Urinary bladder (tissue), 4 donors: Measurements from ENCODE around the gene N4BP2. TPM values are rescaled to one million over a fixed set of nuclear protein-coding genes. Genes with fewer than 3 reads are reported as not detected.
A peak's percentile ranks its signal among the peaks of the same experiment; 100 is the strongest.

Experiments
- DNase-seq: peaks from one replicate; pipeline ENCODE4 v3.0.0-alpha.2; 2015; ENCODE audit errors: extremely low spot score
- H3K27ac ChIP-seq: one replicate; pipeline ENCODE4 v1.5.1; 2013; ENCODE audit warnings: low read depth, mild to moderate bottlenecking, moderate library complexity
- H3K36me3 ChIP-seq: one replicate; pipeline ENCODE4 v1.6.1; 2013; ENCODE audit warnings: mild to moderate bottlenecking, moderate library complexity; ENCODE audit not compliant: insufficient read depth
- H3K4me1 ChIP-seq: one replicate; pipeline ENCODE4 v1.6.1; 2013; ENCODE audit warnings: mild to moderate bottlenecking, moderate library complexity; ENCODE audit not compliant: insufficient read depth
- H3K4me3 ChIP-seq: one replicate; pipeline ENCODE4 v1.5.1; 2013; ENCODE audit warnings: low read depth, low read length
- WGBS: extraction: QIAGEN DNeasy Blood & Tissue Kit; methylation state at CpG from one replicate; pipeline ENCODE4 v1.1.7; 2013; 5-methylcytosine and 5-hydroxymethylcytosine counted together
- polyA plus RNA-seq: library from polyadenylated mRNA; stranded (reverse); fragments of 200-250 nt; gene quantifications from one replicate; pipeline ENCODE4 v1.2.3, GENCODE V29; 2013
- total RNA-seq: library from RNA; depleted of rRNA; stranded (reverse); fragments of >200 nt; gene quantifications from one replicate; pipeline ENCODE4 v1.2.3, GENCODE V29; 2014
- donor health status: healthy with polysubstance abuse.
- donor health status: healthy.

N4BP2 gene
- total and polyA plus RNA-seq, 2 donors, result 2.5 to 64.7 TPM

- 72% methylated on average over 11 of the region's 11 CpGs for WGBS
- Histone ChIP-seq H3K4me1 (no peaks in the 10 kb centered on the region), H3K4me3 (no peak overlapping the region), H3K27ac (no peak overlapping the region), H3K36me3 (no peaks in the 10 kb centered on the region)
- DNase-seq, result no peak
Observed at GRCh38 chr4:40193016-40193571, 136.4 kb downstream of the N4BP2 start.

DNA sequence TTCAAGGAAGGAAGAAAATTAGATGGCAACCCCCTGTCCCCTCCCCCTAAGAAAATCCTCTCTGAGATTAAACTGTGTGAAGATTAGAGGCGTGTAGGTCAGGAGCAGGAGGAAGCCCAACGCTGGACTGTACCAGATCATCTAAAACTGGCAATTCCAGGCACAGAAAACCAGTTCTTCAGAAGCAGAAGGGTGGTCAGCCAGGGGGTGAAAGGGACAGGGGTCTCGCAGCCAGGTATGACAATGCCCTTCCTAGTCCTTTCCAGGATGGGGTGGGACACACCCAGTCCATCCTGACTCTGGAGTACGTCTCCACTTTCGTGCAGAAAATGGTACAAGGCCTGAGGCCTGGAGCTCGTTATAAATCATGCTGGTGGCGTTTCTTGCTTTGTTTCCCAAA lies 136.9 kb downstream of the N4BP2 start:
- Histone ChIP-seq H3K4me3 (no peak overlapping the region), H3K27ac (no peak overlapping the region), H3K36me3 (no peaks in the 10 kb centered on the region), H3K4me1 (no peaks in the 10 kb centered on the region)
- DNase-seq, result no peak
- 90% methylated on average over 7 of the region's 7 CpGs for WGBS

DNA sequence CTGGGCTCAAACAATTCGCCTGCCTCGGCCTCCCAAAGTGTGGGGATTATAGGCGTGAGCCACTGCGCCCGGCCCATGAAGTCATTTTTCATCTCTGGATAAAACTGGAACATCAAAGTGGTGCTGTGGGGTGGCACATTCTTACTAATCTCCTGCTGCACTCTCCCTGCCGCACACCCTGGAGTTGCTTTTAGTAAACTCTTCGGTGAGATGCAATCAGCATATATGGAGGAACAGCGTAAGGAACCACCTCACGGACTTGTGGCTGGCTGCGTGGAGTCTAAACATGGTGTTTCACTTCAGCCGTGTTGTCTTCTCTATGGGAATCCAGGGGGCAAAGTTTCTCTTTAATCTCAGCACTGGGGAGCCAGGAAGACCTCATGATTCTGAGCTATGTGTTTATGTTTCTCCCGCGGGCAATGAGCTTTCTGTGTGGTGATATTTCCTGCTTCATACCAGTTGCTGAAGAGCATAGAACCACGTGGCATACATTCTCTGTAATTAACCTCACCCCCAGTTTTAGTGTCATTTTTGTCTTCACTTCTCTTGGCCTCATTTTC lies 138.0 kb downstream of the N4BP2 start:
- H3K36me3 ChIP-seq, result no peaks in the 10 kb centered on the region
- no peaks in the 10 kb centered on the region for H3K4me1 ChIP-seq
- peak overlapping the region; percentile 56 for H3K27ac ChIP-seq
- DNase-seq, result no peak
- H3K4me3 ChIP-seq, result no peak overlapping the region
- WGBS, result 40% methylated on average over 14 of the region's 14 CpGs

- WGBS, result 96% methylated on average over 10 of the region's 10 CpGs
- Histone ChIP-seq H3K27ac (no peak overlapping the region), H3K36me3 (no peaks in the 10 kb centered on the region), H3K4me1 (no peaks in the 10 kb centered on the region), H3K4me3 (no peak overlapping the region)
- DNase-seq, result no peak
Observed at GRCh38 chr4:40195182-40196177, 138.8 kb downstream of the N4BP2 start.

GRCh38 chr4:40196272-40196671 lies 139.6 kb downstream of the N4BP2 start:
- Histone ChIP-seq H3K4me3 (no peak overlapping the region), H3K36me3 (no peaks in the 10 kb centered on the region), H3K4me1 (no peaks in the 10 kb centered on the region), H3K27ac (no peak overlapping the region)
- 92% methylated on average over 8 of the region's 8 CpGs for WGBS
- no peak for DNase-seq

DNA sequence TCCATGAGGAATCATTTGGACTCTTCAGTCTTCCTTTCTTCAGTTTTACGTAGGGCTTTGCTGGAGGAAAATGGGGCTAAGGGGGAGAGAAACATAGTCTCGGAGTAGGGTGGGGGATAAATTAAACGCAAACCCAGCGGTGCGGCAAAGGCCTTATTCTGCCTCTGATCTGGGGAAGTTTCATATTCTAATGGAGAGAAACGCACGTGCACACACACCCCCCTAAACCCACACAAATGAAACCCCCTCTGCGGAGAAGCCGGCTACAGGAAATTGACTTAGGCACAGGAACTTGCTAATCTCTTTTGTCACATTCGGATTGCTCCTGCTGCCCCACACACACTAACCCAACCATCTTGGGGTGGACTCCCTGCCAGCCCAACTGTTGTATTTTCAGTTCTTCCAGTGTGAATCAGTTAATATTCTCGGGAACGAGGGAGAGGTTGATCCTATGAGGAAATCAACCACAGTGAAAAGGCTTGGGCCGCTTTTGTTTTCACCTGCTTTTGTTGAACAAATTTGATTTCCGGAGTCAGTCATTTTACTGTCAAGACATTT lies 140.2 kb downstream of the N4BP2 start, which contains the start of gene RHOH:
Gene RHOH, plus strand, starts transcription at position 308 of the 558 bp plus-strand sequence. CDS start 46,356 bp downstream, outside the sequence.
- Histone ChIP-seq H3K4me1 (no peaks in the 10 kb centered on the region), H3K36me3 (no peaks in the 10 kb centered on the region), H3K4me3 (peak within 1 kb of the TSS; percentile 10), H3K27ac (no peak within 1 kb of the TSS)
- DNase-seq, result no peak
- WGBS, result 62% methylated on average over 14 of the region's 14 CpGs

GRCh38 chr4:40197879-40198689 lies 141.4 kb downstream of the N4BP2 start:
- Histone ChIP-seq H3K27ac (peak overlapping the region; percentile 14), H3K4me3 (peak overlapping the region; percentile 11), H3K36me3 (no peaks in the 10 kb centered on the region), H3K4me1 (no peaks in the 10 kb centered on the region)
- WGBS, result 80% methylated on average over 15 of the region's 15 CpGs
- DNase-seq, result no peak

DNA sequence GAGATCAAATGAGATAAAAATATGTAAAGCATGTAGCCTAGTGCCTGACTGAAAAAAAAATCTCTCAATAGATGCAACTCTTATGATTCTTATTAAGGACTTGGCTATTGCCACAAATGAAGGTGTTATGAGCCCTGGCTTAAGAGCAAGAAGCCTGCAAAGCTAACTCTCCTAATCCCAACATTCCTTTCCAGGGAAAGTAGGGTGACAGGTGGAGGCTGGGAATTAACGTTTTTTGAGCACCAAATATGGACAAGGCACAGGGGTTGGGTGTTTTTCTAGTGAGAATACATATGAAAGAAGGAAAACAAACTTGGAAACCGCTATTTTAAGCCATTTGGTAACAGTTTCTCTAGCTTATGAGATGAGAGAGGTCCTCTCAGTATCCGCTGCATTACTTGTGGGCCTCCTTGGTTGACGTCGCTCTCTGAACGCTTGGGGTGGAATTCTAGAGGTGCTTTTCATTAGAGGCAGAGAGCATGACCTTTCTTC lies 142.6 kb downstream of the N4BP2 start:
- WGBS, result 73% methylated on average over 6 of the region's 6 CpGs
- Histone ChIP-seq H3K27ac (no peak overlapping the region), H3K4me3 (peak overlapping the region; percentile 8), H3K36me3 (no peaks in the 10 kb centered on the region), H3K4me1 (no peaks in the 10 kb centered on the region)
- no peak for DNase-seq

- Histone ChIP-seq H3K4me3 (peak overlapping the region; percentile 10), H3K27ac (no peak overlapping the region), H3K36me3 (no peaks in the 10 kb centered on the region), H3K4me1 (no peaks in the 10 kb centered on the region)
- 74% methylated on average over 15 of the region's 15 CpGs for WGBS
- no peak for DNase-seq
Observed at GRCh38 chr4:40199999-40200874, 143.6 kb downstream of the N4BP2 start.

GRCh38 chr4:40200875-40201801 lies 144.5 kb downstream of the N4BP2 start:
- no peaks in the 10 kb centered on the region for H3K36me3 ChIP-seq
- no peak overlapping the region for H3K27ac ChIP-seq
- 35% methylated on average over 13 of the region's 13 CpGs for WGBS
- no peak for DNase-seq
- H3K4me1 ChIP-seq, result no peaks in the 10 kb centered on the region
- H3K4me3 ChIP-seq, result peak overlapping the region; percentile 10

DNA sequence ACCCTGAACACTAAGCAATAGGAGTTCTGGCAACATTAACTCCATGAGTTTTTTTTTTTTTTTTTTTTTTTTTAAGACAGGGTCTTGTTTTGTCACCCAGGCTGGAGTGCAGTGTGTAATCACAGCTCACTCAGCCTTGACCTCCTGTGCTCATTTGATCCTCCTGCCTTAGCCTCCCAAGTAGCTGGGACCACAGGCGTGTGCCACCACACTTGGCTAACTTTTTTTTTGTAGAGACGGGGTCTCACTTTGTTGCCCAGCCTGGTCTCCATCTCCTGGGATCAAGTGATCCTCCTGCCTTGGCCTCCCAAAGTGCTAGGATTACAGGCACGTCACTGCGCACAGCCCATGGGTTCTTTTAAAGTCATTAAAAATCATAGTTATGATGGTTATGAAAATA lies 145.2 kb downstream of the N4BP2 start:
- H3K27ac ChIP-seq, result no peak overlapping the region

More for the DNA sequence above, 145.2 kb downstream of the N4BP2 start:
- WGBS, result 93% methylated on average over 4 of the region's 4 CpGs
- H3K4me3 ChIP-seq, result no peak overlapping the region
- H3K36me3 ChIP-seq, result no peaks in the 10 kb centered on the region
- no peak for DNase-seq
- H3K4me1 ChIP-seq, result no peaks in the 10 kb centered on the region
